GM19463 (cell line): ENCODE results near the gene ASH1L.

Experiments
- ATAC-seq: cut with Tn5 transposase; IDR thresholded peaks from one replicate; pipeline ENCODE4 v1.9.1; 2021; ENCODE audit warnings: mild to moderate bottlenecking, moderate library complexity; ENCODE audit not compliant: unreplicated experiment

ASH1L gene

GRCh38 chr1:155286544-155286943 lies 276.1 kb downstream of the ASH1L start:
- no peak for ATAC-seq

GRCh38 chr1:155285631-155286044 lies 277.0 kb downstream of the ASH1L start:
- ATAC-seq, result no peak
